Measurements from ENCODE around the gene NT5DC2.

The NT5DC2 gene

DNA sequence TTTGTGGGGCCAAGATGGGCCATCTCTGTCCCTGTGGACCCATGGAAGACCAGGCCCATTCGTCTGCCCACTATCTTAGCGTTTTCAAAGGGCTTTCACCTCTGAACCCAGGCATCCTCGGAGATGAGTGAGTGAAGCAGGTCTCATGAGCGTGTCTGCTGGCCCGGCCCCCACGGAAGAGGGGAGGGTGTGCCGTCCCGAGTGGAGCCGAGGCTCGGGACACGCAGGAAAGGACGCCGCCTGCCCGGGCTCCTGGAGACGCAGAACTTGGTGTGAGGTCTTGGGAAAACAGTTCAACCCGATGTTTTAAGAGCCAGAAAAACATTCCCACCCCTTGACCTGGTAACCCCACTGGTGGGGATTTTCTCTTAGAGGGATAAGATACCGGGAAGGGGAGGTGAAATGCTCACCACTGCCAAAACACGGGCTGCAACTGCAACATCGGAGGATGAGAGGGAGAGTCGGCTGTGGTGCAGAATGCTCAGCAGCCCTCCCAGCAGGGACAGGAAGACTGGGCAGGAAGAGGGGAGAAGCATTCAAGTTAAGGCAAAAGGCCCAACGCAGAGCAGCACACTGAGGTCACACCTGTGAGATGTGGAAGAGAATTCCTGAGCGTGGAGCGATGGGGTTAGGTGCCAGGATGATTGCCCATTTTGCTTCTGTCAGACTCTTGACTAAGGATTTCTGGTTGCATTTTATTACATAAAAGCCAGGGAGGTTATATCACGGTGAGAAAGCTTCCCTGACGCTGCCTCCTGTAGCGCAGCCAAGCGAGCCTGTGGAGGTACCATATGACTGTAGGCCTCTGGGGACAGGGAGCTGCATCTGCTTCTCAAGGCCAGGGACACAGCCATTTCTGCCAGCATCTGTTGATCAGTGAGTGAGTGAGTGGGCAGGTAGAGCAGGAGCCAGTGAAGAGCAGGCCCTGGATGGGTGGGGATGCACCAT lies 52.6 kb downstream of the NT5DC2 start:
- no peaks in the 10 kb centered on the region for H4K20me1 ChIP-seq (ENCODE audit: control insufficient read depth, insufficient read depth, low read depth, low read length)
- no peaks in the 10 kb centered on the region for H3K27me3 ChIP-seq (ENCODE audit: control insufficient read depth, low read length)
- H3K9me2 ChIP-seq (replicated peaks; ENCODE audit: control insufficient read depth, low read length): no peaks in the 10 kb centered on the region
- H3K4me2 ChIP-seq (ENCODE audit: low read length): no peak overlapping the region
- H3K36me3 ChIP-seq (ENCODE audit: control insufficient read depth, low read length): peaks cover 70% of the 10 kb centered on the region
- H3K9me3 ChIP-seq (ENCODE audit: control insufficient read depth, insufficient read depth, low read length): no peaks in the 10 kb centered on the region
- H3K4me3 ChIP-seq (ENCODE audit: low read length): no peak overlapping the region
- H3K27ac ChIP-seq (ENCODE audit: low read depth, low read length): no peak overlapping the region
- no peaks in the 10 kb centered on the region for H3K4me1 ChIP-seq (ENCODE audit: control insufficient read depth, low read length)
- H3K79me2 ChIP-seq (ENCODE audit: control insufficient read depth, low read length): no peaks in the 10 kb centered on the region
- TF ChIP-seq, protein P1, sequence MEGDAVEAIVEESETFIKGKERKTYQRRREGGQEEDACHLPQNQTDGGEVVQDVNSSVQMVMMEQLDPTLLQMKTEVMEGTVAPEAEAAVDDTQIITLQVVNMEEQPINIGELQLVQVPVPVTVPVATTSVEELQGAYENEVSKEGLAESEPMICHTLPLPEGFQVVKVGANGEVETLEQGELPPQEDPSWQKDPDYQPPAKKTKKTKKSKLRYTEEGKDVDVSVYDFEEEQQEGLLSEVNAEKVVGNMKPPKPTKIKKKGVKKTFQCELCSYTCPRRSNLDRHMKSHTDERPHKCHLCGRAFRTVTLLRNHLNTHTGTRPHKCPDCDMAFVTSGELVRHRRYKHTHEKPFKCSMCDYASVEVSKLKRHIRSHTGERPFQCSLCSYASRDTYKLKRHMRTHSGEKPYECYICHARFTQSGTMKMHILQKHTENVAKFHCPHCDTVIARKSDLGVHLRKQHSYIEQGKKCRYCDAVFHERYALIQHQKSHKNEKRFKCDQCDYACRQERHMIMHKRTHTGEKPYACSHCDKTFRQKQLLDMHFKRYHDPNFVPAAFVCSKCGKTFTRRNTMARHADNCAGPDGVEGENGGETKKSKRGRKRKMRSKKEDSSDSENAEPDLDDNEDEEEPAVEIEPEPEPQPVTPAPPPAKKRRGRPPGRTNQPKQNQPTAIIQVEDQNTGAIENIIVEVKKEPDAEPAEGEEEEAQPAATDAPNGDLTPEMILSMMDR (IDR thresholded peaks at IDR 0.05; ENCODE audit: low read depth, low read length, poor library complexity, severe bottlenecking): no peak
- no peak for TF ChIP-seq EZH2phosphoT487 (IDR thresholded peaks at IDR 0.05; ENCODE audit: borderline replicate concordance, low read length)
- H3F3A ChIP-seq (ENCODE audit: control insufficient read depth, insufficient read depth): no peaks in the 10 kb centered on the region

DNA sequence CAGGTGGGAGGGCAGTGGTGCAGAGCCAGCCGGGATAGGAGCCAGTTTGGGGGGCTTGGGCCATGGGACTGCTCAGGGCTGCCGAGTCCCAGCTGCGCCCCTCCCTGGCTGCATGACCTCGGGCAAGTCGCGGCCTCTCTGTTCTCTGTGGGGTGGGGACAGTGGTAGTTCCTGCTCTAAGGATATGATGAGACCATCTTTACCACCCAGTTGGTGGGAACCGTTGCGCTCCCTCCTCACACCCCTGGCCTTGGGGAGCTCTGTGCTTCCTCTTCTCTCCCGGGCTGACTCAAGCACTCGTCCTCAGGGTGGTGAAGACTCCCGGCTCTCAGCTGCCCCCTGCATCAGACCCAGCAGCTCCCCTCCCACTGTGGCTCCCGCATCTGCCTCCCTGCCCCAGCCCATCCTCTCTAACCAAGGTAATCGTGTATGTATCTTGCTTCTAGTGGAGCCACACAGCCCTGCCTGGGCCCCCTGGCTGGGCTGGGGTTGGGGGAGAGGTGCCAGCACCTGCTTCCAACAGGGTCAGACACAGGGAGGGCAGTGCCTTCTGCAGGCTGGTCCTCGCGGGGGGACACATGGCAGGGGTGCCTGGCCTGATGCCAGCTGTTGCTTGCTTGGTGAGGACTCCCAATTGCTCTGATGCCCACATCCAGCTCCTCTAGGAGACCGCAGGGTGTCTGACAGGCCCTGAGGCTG lies 53.6 kb downstream of the NT5DC2 start:
- no peaks in the 10 kb centered on the region for H3K9me2 ChIP-seq (replicated peaks; ENCODE audit: control insufficient read depth, low read length)
- no peak overlapping the region for H3K4me3 ChIP-seq (ENCODE audit: low read length)
- H3K79me2 ChIP-seq (ENCODE audit: control insufficient read depth, low read length): no peaks in the 10 kb centered on the region
- no peaks in the 10 kb centered on the region for H3F3A ChIP-seq (ENCODE audit: control insufficient read depth, insufficient read depth)
- no peaks in the 10 kb centered on the region for H3K27me3 ChIP-seq (ENCODE audit: control insufficient read depth, low read length)
- H3K4me1 ChIP-seq (ENCODE audit: control insufficient read depth, low read length): no peaks in the 10 kb centered on the region
- TF ChIP-seq, protein P1 (IDR thresholded peaks at IDR 0.05; ENCODE audit: low read depth, low read length, poor library complexity, severe bottlenecking): no peak
- no peak for TF ChIP-seq EZH2phosphoT487 (IDR thresholded peaks at IDR 0.05; ENCODE audit: borderline replicate concordance, low read length)
- H3K4me2 ChIP-seq (ENCODE audit: low read length): no peak overlapping the region
- H3K27ac ChIP-seq (ENCODE audit: low read depth, low read length): no peak overlapping the region
- H4K20me1 ChIP-seq (ENCODE audit: control insufficient read depth, insufficient read depth, low read depth, low read length): no peaks in the 10 kb centered on the region
- H3K36me3 ChIP-seq (ENCODE audit: control insufficient read depth, low read length): peaks cover 71% of the 10 kb centered on the region
- no peaks in the 10 kb centered on the region for H3K9me3 ChIP-seq (ENCODE audit: control insufficient read depth, insufficient read depth, low read length)

DNA sequence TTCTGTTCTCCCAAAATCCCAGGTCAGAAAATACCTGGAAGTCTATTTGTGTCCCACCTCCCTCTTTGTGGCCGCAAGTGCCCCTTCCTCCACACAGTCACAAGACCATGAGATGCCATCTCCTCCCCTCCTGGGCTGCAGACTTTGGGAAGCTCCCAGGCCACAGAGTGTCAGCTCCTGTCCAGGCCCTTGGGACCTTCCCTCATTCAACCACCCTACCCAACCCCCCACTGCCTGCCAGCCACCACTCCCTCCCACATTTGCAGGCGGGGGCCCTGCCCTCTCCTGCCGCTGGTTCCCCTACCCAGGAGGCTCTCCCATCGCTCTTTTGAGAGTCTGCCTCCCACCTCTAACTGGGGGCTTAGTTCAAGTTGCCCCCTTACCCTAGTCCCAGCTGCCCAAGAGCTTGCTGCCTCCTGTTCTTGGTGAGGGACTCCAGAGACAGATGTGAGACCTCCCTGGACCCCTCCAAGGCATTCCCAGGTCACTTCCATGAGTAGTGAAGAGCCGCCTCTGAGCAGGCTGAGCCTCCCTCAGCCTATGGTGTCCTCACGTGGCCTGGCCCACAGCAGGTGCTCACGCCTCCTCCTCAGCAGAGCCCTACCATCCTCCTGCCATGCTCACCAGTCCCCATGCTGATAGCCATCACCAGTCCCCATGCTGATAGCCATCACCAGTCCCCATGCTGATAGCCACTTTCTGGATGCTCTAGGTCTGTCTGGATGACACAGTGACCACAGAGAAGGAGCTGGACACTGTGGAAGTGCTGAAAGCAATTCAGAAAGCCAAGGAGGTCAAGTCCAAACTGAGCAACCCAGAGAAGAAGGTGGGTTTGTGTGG lies 54.4 kb downstream of the NT5DC2 start:
- H3K4me2 ChIP-seq (ENCODE audit: low read length): no peak overlapping the region
- H3K27me3 ChIP-seq (ENCODE audit: control insufficient read depth, low read length): no peaks in the 10 kb centered on the region
- no peaks in the 10 kb centered on the region for H4K20me1 ChIP-seq (ENCODE audit: control insufficient read depth, insufficient read depth, low read depth, low read length)
- H3K9me3 ChIP-seq (ENCODE audit: control insufficient read depth, insufficient read depth, low read length): no peaks in the 10 kb centered on the region
- TF ChIP-seq EZH2phosphoT487 (IDR thresholded peaks at IDR 0.05; ENCODE audit: borderline replicate concordance, low read length): no peak
- TF ChIP-seq, protein P1 (IDR thresholded peaks at IDR 0.05; ENCODE audit: low read depth, low read length, poor library complexity, severe bottlenecking): no peak
- H3F3A ChIP-seq (ENCODE audit: control insufficient read depth, insufficient read depth): no peaks in the 10 kb centered on the region
- H3K27ac ChIP-seq (ENCODE audit: low read depth, low read length): no peak overlapping the region
- no peaks in the 10 kb centered on the region for H3K79me2 ChIP-seq (ENCODE audit: control insufficient read depth, low read length)
- H3K9me2 ChIP-seq (replicated peaks; ENCODE audit: control insufficient read depth, low read length): no peaks in the 10 kb centered on the region
- H3K4me1 ChIP-seq (ENCODE audit: control insufficient read depth, low read length): no peaks in the 10 kb centered on the region
- H3K36me3 ChIP-seq (ENCODE audit: control insufficient read depth, low read length): peaks cover 75% of the 10 kb centered on the region
- H3K4me3 ChIP-seq (ENCODE audit: low read length): no peak overlapping the region

All from DOHH2 (cell line).